NCI-H748 treated with DMSO at 0.1 percent for 48 hours (cell line): ENCODE data around the gene STPG3.
A peak's percentile ranks its signal among the peaks of the same experiment; 100 is the strongest.

Experiments used
- DNase-seq: peaks from one replicate; lab custom pipeline; 2025; lab: John Stamatoyannopoulos, UW

The STPG3 gene

GRCh38 chr9:137251194-137251461 lies at the start of gene STPG3:
STPG3 (plus strand) TSS chr9:137251286; CDS start chr9:137251287, 1 bp downstream.
- no peak for DNase-seq

GRCh38 chr9:137202966-137203365 lies 48.1 kb upstream of the STPG3 start:
- DNase-seq = no peak

GRCh38 chr9:137204731-137205125 lies 46.4 kb upstream of the STPG3 start:
- no peak for DNase-seq

- peak; percentile 44 for DNase-seq
Observed at GRCh38 chr9:137205126-137206069, 45.7 kb upstream of the STPG3 start, which contains the start of the genes NDOR1 and TMEM203. NDOR1 (plus strand) TSS chr9:137205700; CDS start chr9:137205778, 78 bp downstream. TMEM203 (minus strand) TSS chr9:137205648; CDS start chr9:137205414, 234 bp downstream.

- DNase-seq = no peak
Observed at GRCh38 chr9:137206602-137207001, 44.5 kb upstream of the STPG3 start.

GRCh38 chr9:137211532-137211931 lies 39.6 kb upstream of the STPG3 start:
- DNase-seq = no peak

- DNase-seq = no peak
Observed at GRCh38 chr9:137212520-137212919, 38.6 kb upstream of the STPG3 start.

- no peak for DNase-seq
Observed at GRCh38 chr9:137213160-137214060, 37.7 kb upstream of the STPG3 start.

- DNase-seq = no peak
Observed at GRCh38 chr9:137214620-137215019, 36.5 kb upstream of the STPG3 start.

- no peak for DNase-seq
Observed at GRCh38 chr9:137215196-137215986, 35.7 kb upstream of the STPG3 start.

GRCh38 chr9:137216188-137216965 lies 34.7 kb upstream of the STPG3 start:
- no peak for DNase-seq

- no peak for DNase-seq
Observed at GRCh38 chr9:137217276-137218211, 33.5 kb upstream of the STPG3 start.

- no peak for DNase-seq
Observed at GRCh38 chr9:137218212-137218753, 32.8 kb upstream of the STPG3 start.

- DNase-seq = no peak
Observed at GRCh38 chr9:137218754-137219271, 32.3 kb upstream of the STPG3 start.

GRCh38 chr9:137219757-137220316 lies 31.2 kb upstream of the STPG3 start:
- DNase-seq = no peak

GRCh38 chr9:137220317-137221094 lies 30.6 kb upstream of the STPG3 start:
- no peak for DNase-seq

- DNase-seq = no peak
Observed at GRCh38 chr9:137221095-137221505, 30.0 kb upstream of the STPG3 start.

GRCh38 chr9:137221506-137222111 lies 29.5 kb upstream of the STPG3 start:
- no peak for DNase-seq
